Activated T-helper 2 cell treated with anti-CD3 and anti-CD28 coated beads, Interferon-gamma antibody, Interleukin-2, Interleukin-4, amounts not matched to agents 10 μg/mL and 5 μg/mL and 100 μg/mL, durations not matched to agents 14 hours and 24 hours and 36 hours (primary cell): ENCODE data around the gene ANKRD16. TPM values are rescaled to one million over a fixed set of nuclear protein-coding genes. Genes with fewer than 3 reads are reported as not detected.
A peak's percentile ranks its signal among the peaks of the same experiment; 100 is the strongest.

Source experiments
- DNase-seq: peaks from one replicate; pipeline ENCODE4 v3.0.0; 2021; ENCODE audit warnings: low spot score
- H3K27ac Mint-ChIP-seq: one replicate; pipeline ENCODE4 v1.8.0; 2021; ENCODE audit warnings: mixed read lengths
- H3K27me3 Mint-ChIP-seq: one replicate; pipeline ENCODE4 v1.8.0; 2021; ENCODE audit warnings: low read depth, mixed read lengths
- H3K36me3 Mint-ChIP-seq: one replicate; pipeline ENCODE4 v1.8.0; 2021; ENCODE audit warnings: low read depth, mixed read lengths
- H3K4me1 Mint-ChIP-seq: one replicate; pipeline ENCODE4 v1.8.0; 2021; ENCODE audit warnings: low read depth, mixed read lengths
- H3K4me3 Mint-ChIP-seq: one replicate; pipeline ENCODE4 v1.8.0; 2021; ENCODE audit warnings: low read depth, mild to moderate bottlenecking, moderate library complexity, mixed read lengths
- H3K9me3 Mint-ChIP-seq: one replicate; pipeline ENCODE4 v1.8.0; 2021; ENCODE audit warnings: mixed read lengths
- intact Hi-C: fragments of 100-400 bp; cut with micrococcal nuclease; formaldehyde crosslinking; loops from one replicate; pipeline ENCODE4 v1.15.1; 2023
- total RNA-seq: library from RNA; stranded (reverse); gene quantifications from 2 replicates; pipeline ENCODE4 v1.2.3, GENCODE V29; 2022

The ANKRD16 gene
- total RNA-seq, 1 donor from 2014 or later, result 10.4 TPM

DNA sequence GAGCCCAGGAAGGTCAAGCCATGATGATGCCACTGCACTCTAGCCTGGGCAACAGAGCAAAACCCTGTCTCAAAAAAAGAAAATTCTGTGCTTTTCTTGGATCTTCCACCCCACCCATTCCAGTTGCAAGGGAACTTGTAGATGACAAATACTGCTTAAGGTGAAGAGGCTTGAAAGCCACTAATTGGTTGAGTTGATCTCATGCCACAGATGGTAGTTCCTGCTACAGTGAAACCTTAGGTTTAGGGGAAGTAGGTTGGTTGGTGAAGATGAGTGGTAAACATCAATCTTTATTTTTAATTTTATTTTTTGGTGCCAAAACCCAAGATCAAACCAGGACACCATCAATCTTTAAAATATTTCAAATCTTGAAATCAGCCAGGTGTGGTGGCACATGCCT, 73.5 kb downstream of the ANKRD16 start:
- DNase-seq, result no peak
- no peak overlapping the region for H3K4me3 Mint-ChIP-seq
- intact Hi-C loops, result loop anchor here (10.0 kb wide), 2 partner anchors 269 to 371 kb away; partner anchors contain the start of gene RBM17
- H3K9me3 Mint-ChIP-seq, result peaks cover 4% of the 10 kb centered on the region
- peaks cover 49% of the 10 kb centered on the region for H3K4me1 Mint-ChIP-seq
- H3K27ac Mint-ChIP-seq, result no peak overlapping the region
- H3K36me3 Mint-ChIP-seq, result peaks cover 20% of the 10 kb centered on the region
- no peaks in the 10 kb centered on the region for H3K27me3 Mint-ChIP-seq

- no peaks in the 10 kb centered on the region for H3K9me3 Mint-ChIP-seq
- intact Hi-C loops, result loop anchor here (5.0 to 10.0 kb wide), 4 partner anchors 37 to 370 kb away; partner anchors contain the start of genes ANKRD16 and RBM17
- H3K4me3 Mint-ChIP-seq, result peak overlapping the region; percentile 78
- peak overlapping the region; percentile 82 for H3K27ac Mint-ChIP-seq
- H3K36me3 Mint-ChIP-seq, result peaks cover 30% of the 10 kb centered on the region
- peaks cover 52% of the 10 kb centered on the region for H3K4me1 Mint-ChIP-seq
- DNase-seq, result no peak
- H3K27me3 Mint-ChIP-seq, result no peaks in the 10 kb centered on the region
Observed at GRCh38 chr10:5814110-5815107, 75.3 kb downstream of the ANKRD16 start.

GRCh38 chr10:5813341-5814109, 76.2 kb downstream of the ANKRD16 start, which contains the start of gene GDI2:
Gene GDI2 (minus strand): TSS chr10:5813434. CDS start chr10:5813258, 176 bp downstream.
- Mint-ChIP-seq H3K9me3 (no peaks in the 10 kb centered on the region), H3K27me3 (no peaks in the 10 kb centered on the region), H3K4me3 (peak within 1 kb of the TSS; percentile 99), H3K4me1 (peaks cover 51% of the 10 kb centered on the region), H3K36me3 (peaks cover 38% of the 10 kb centered on the region), H3K27ac (peak within 1 kb of the TSS; percentile 89)
- peak; percentile 96 for DNase-seq
- intact Hi-C loops, result loop anchor here (1.0 to 10.0 kb wide), 9 partner anchors 33 to 369 kb away; partner anchors contain the start of genes ANKRD16, IL15RA, RBM17 and TASOR2

DNA sequence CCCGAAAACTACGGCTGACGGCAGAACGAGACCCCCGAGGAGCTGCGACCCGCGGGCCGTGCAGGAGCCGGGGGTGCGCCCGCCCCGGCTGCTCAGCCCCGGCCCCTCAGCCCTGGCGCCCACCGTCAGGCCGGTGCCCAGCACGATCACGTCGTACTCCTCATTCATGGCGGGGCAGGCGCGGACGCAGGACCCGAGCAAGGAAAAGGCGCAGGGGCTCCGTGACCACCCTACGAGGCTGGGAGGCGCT, 76.7 kb downstream of the ANKRD16 start:
- H3K9me3 Mint-ChIP-seq, result no peaks in the 10 kb centered on the region

GRCh38 chr10:5812283-5813090, 77.2 kb downstream of the ANKRD16 start:
- DNase-seq, result peak; percentile 39
- intact Hi-C loops, result loop anchor here (1.0 to 10.0 kb wide), 9 partner anchors 34 to 368 kb away; partner anchors contain the start of genes ANKRD16, IL15RA, RBM17 and TASOR2
- peak overlapping the region; percentile 80 for H3K27ac Mint-ChIP-seq
- no peaks in the 10 kb centered on the region for H3K27me3 Mint-ChIP-seq
- peaks cover 56% of the 10 kb centered on the region for H3K4me1 Mint-ChIP-seq
- peak overlapping the region; percentile 99 for H3K4me3 Mint-ChIP-seq
- H3K36me3 Mint-ChIP-seq, result peaks cover 47% of the 10 kb centered on the region
- H3K9me3 Mint-ChIP-seq, result no peaks in the 10 kb centered on the region

More for the DNA sequence above, 76.7 kb downstream of the ANKRD16 start:
- Mint-ChIP-seq H3K4me3 (peak overlapping the region; percentile 99), H3K27ac (peak overlapping the region; percentile 89), H3K4me1 (peaks cover 53% of the 10 kb centered on the region), H3K27me3 (no peaks in the 10 kb centered on the region), H3K36me3 (peaks cover 42% of the 10 kb centered on the region)
- DNase-seq, result no peak
- intact Hi-C loops, result loop anchor here (1.0 to 10.0 kb wide), 9 partner anchors 33 to 368 kb away; partner anchors contain the start of genes ANKRD16, IL15RA, RBM17 and TASOR2

Other genes with a start within 250 kb of the ANKRD16 start
- gene ASB13, start 223.3 kb downstream of the ANKRD16 start, total RNA-seq, result 15.2 and 15.5 TPM in 2 replicates
- gene TASOR2, start 205.1 kb downstream of the ANKRD16 start, total RNA-seq, result 60.1 and 68.7 TPM in 2 replicates
- 301 and 302 TPM in 2 replicates for gene GDI2, start 76.5 kb downstream of the ANKRD16 start, total RNA-seq
- gene FBH1, start 350 bp upstream of the ANKRD16 start, total RNA-seq, result 57.2 and 58.0 TPM in 2 replicates
- 19.2 and 19.8 TPM in 2 replicates for gene IL15RA, start 87.7 kb upstream of the ANKRD16 start, total RNA-seq
- gene IL2RA, start 172.5 kb upstream of the ANKRD16 start, total RNA-seq, result 1,777 and 1,808 TPM in 2 replicates
- gene RBM17, start 199.1 kb upstream of the ANKRD16 start, total RNA-seq, result 257 and 266 TPM in 2 replicates